Thoracic aorta (tissue), 2 donors: ENCODE results near the gene HEATR5A. TPM values are rescaled to one million over a fixed set of nuclear protein-coding genes. Genes with fewer than 3 reads are reported as not detected.

Experiments
- ATAC-seq: fragments of 150-250 bp; one replicate; pipeline ENCODE4 v1.8.0; 2017; ENCODE audit warnings: low read depth; ENCODE audit not compliant: insufficient number of reproducible peaks, low FRiP score
- DNase-seq: peaks from one replicate; pipeline ENCODE4 v3.0.0-alpha.2; 2020; ENCODE audit warnings: low spot score
- H3K27ac ChIP-seq, 2 donors: fragments of 200-600 bp; sonication (generic); 1 replicate in 1 of 2; 2 replicates in 1 of 2; pipeline ENCODE4 v1.5.1; 2016; ENCODE audit warnings: mild to moderate bottlenecking in 2 of 2, moderate library complexity in 2 of 2
- H3K27me3 ChIP-seq: fragments of 200-600 bp; sonication (generic); replicated peaks from 2 replicates; pipeline ENCODE4 v1.6.0; 2016; ENCODE audit warnings: mild to moderate bottlenecking; ENCODE audit not compliant: insufficient read depth
- H3K36me3 ChIP-seq: fragments of 200-600 bp; sonication (generic); one replicate; pipeline ENCODE4 v1.5.1; 2016
- H3K4me1 ChIP-seq, 2 donors: fragments of 200-600 bp; sonication (generic); 1 replicate in 1 of 2; 2 replicates in 1 of 2; pipeline versions ENCODE4 v1.5.1 to v1.6.0; 2016; ENCODE audit warnings: low read depth in 2 of 2, mild to moderate bottlenecking in 1 of 2; ENCODE audit not compliant: control insufficient read depth in 1 of 2
- H3K4me3 ChIP-seq: fragments of 200-600 bp; sonication (generic); 2 replicates; pipeline ENCODE4 v1.5.1; 2016; ENCODE audit warnings: mild to moderate bottlenecking
- H3K9me3 ChIP-seq: fragments of 200-600 bp; sonication (generic); 2 replicates; pipeline ENCODE4 v1.5.1; 2016
- total RNA-seq, 2 donors: library from RNA; depleted of rRNA; stranded (reverse); fragments of >200 nt; gene quantifications; one replicate each; pipeline versions ENCODE4 v1.1.0 to v1.2.3, GENCODE V29; 2016
- TF ChIP-seq, protein P1 (sequence below): fragments of 200-600 bp; sonication (generic); IDR thresholded peaks from one replicate; pipeline ENCODE4 v1.5.1; 2019; ENCODE audit warnings: antibody characterized with exemption

The HEATR5A gene
- total RNA-seq, 2 donors from 2014 or later = 39.1 to 43.6 TPM

GRCh38 chr14:31395572-31396205 lies 24.7 kb downstream of the HEATR5A start:
- Histone ChIP-seq H3K36me3 (peaks cover 34% of the 10 kb centered on the region), H3K4me1 (no peaks in the 10 kb centered on the region), H3K27ac (no peak overlapping the region), H3K27me3 (no peaks in the 10 kb centered on the region), H3K9me3 (no peaks in the 10 kb centered on the region), H3K4me3 (no peak overlapping the region)
- TF ChIP-seq, protein P1, sequence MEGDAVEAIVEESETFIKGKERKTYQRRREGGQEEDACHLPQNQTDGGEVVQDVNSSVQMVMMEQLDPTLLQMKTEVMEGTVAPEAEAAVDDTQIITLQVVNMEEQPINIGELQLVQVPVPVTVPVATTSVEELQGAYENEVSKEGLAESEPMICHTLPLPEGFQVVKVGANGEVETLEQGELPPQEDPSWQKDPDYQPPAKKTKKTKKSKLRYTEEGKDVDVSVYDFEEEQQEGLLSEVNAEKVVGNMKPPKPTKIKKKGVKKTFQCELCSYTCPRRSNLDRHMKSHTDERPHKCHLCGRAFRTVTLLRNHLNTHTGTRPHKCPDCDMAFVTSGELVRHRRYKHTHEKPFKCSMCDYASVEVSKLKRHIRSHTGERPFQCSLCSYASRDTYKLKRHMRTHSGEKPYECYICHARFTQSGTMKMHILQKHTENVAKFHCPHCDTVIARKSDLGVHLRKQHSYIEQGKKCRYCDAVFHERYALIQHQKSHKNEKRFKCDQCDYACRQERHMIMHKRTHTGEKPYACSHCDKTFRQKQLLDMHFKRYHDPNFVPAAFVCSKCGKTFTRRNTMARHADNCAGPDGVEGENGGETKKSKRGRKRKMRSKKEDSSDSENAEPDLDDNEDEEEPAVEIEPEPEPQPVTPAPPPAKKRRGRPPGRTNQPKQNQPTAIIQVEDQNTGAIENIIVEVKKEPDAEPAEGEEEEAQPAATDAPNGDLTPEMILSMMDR = no peak
- ATAC-seq (no peak), DNase-seq (no peak)

- Histone ChIP-seq H3K4me1 (no peaks in the 10 kb centered on the region), H3K9me3 (no peaks in the 10 kb centered on the region), H3K36me3 (peaks cover 33% of the 10 kb centered on the region), H3K4me3 (no peak overlapping the region), H3K27me3 (no peaks in the 10 kb centered on the region), H3K27ac (no peak overlapping the region)
- ATAC-seq (no peak), DNase-seq (no peak)
- TF ChIP-seq, protein P1 = no peak
Observed at GRCh38 chr14:31395119-31395518, 25.2 kb downstream of the HEATR5A start.

DNA sequence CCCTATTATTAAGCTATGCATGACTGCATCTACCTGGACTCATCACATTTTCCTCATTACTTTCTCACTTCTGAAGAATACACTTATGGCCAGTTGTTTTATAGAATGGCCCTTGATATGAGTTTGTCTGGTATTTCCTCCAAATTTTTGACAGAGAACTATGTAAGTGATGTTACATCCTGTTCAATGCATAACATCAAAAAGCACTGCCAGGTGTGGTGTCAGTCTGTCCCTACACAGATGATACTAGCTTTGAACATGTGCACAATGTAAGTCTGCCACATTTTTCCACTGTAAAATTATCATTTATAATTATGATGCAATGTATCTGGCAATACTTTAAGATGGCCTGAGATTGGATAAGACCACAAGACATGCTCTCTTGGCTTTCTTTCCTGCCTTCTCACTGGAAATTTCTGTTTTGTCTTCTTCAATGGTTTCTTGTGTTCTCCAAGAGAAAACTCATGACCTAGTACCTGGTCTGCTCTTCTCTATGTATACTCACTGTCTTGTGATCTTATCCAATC lies 28.3 kb downstream of the HEATR5A start:
- Histone ChIP-seq H3K27me3 (no peaks in the 10 kb centered on the region), H3K27ac (no peak overlapping the region), H3K4me1 (peaks cover 0 to 17% of the 10 kb centered on the region in 2 donors), H3K9me3 (no peaks in the 10 kb centered on the region), H3K4me3 (no peak overlapping the region), H3K36me3 (peaks cover 10% of the 10 kb centered on the region)
- TF ChIP-seq, protein P1 = no peak
- ATAC-seq (no peak), DNase-seq (no peak)

DNA sequence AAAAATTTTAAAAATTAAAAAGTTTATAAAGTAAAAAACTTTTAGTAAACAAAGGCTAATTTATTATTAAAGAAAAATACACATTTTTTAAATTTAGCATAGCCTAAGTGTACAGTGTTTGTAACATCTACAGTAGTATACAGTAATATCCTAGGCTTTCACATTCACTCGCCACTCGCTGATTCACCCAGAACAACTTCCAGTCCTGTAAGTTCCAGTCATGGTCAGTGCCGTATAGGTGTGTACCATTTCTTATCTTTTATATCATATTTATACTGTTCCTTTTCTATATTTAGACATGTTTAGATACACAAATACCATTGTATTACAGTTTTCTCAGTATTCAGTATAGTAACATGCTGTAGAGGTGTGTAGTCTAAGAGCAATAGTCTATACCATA lies 28.9 kb downstream of the HEATR5A start:
- ATAC-seq (no peak), DNase-seq (no peak)
- TF ChIP-seq, protein P1 = no peak
- no peaks in the 10 kb centered on the region for H3K9me3 ChIP-seq
- peaks cover 0 to 17% of the 10 kb centered on the region in 2 donors for H3K4me1 ChIP-seq
- H3K36me3 ChIP-seq = peaks cover 12% of the 10 kb centered on the region
- no peak overlapping the region for H3K27ac ChIP-seq
- H3K4me3 ChIP-seq = no peak overlapping the region
- no peaks in the 10 kb centered on the region for H3K27me3 ChIP-seq

GRCh38 chr14:31389946-31390345 lies 30.4 kb downstream of the HEATR5A start:
- Histone ChIP-seq H3K36me3 (peaks cover 14% of the 10 kb centered on the region), H3K27me3 (no peaks in the 10 kb centered on the region), H3K4me3 (no peak overlapping the region), H3K9me3 (no peaks in the 10 kb centered on the region), H3K4me1 (peaks cover 0 to 17% of the 10 kb centered on the region in 2 donors), H3K27ac (peak overlapping the region in 1 of 2 donors; percentile 52)
- ATAC-seq (no peak), DNase-seq (no peak)
- TF ChIP-seq, protein P1 = no peak
